ENCODE results near the gene CAPN11.
"Not testable (repeated sequence)": the region's sequence is repeated elsewhere in the genome, so short reads cannot be mapped to it uniquely, and the experiment has no call there.

The CAPN11 gene

DNA sequence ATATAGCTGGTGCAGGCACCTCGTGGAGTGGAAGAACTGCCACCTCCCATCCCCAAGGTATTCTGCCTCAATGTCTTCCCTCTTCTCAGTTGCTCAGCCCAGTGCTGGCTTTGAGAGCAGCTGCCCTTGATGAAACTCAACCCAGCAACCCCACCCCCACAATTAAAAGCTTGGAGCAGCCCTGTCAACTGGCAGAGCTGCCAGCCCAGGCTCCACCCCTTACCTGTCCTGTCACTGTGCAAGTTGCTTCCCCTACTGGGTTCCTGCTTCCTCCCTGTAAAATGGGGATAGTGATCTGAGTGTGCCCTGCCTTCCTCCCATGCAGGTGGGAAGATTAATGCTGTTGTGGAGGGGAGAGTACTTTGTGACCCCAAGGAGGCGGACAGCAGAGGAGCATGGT lies 26.7 kb upstream of the CAPN11 start:
- DNase-seq (ENCODE audit: low spot score) = peak; percentile 48

- DNase-seq (ENCODE audit: low spot score) = no peak
Measured at GRCh38 chr6:44132476-44132875, 26.1 kb upstream of the CAPN11 start.

DNA sequence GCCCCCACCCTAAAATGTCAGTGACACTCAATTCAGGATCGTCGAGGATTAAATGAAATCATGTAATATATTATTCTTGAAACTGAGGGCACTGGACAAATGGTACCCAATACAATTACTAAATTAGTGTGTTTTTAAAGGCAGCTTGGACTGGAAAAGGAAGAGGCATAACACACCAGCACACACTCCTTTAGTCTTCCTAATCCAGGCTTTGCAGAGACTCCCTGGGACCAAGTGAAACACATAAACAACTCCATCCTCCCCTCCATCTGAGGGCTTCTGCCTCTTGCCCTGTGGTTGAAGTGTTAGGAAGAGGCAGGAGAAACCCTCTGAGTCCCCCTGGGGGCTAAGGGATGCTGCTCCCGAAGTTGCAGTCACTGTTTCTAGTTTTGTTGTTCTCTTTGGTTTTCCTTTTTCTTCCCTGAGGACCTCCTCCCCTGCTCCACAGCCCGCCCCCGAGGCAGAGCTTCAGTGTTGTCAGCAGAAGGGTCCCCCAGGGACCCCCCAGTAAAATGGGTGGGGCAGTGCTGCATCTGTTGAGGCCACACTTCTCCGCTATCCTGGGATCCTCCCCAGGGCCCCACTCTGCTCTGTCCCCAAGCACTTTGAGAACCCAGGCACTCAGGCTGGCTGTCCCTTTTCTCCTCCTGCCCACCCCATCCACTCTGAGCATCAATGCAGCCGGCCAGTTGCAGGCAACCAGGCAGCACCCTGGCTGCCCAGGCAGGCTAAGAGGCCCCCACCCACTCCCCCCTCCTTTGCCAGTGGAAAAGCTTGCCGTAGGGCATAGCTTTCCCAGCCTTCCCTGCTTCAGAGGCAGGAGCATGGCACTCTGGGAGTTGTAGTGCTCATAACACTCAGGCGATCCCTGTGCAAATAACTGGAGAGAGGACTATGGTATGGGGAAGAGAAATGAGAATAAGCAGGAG lies 25.4 kb upstream of the CAPN11 start:
- peak; percentile 67 for DNase-seq (ENCODE audit: low spot score)

DNA sequence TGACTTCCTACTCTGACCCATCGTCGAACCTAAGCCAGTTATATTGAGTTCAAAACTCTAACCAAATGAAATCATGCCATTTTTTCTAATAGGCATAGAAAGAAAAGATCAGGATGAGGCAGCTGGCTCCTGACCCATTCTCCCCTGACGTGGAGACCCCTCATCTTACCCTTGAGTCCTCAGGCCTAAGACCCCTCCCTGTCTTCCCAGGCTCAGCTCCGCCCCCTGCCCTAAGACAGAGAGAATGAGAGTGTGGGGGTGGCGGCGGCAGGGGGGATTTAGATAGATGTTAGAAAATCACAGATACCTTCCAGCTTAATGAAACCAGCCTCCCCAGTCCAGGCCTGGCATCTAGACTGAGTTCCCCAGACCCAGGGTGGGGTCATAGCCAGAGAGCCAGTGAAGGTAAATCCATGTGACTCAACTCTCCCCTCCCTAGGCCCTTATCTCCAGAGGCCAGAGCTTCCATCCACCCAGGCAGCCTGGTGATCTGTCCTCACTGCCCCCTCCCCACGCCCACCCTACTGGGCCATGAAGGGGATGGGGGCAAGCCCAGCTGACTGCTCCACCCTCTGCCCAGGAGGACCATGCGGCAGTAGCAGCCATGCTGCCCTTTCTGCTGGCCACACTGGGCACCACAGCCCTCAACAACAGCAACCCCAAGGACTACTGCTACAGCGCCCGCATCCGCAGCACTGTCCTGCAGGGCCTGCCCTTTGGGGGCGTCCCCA lies 24.5 kb upstream of the CAPN11 start:
- DNase-seq (ENCODE audit: low spot score) = no peak

DNA sequence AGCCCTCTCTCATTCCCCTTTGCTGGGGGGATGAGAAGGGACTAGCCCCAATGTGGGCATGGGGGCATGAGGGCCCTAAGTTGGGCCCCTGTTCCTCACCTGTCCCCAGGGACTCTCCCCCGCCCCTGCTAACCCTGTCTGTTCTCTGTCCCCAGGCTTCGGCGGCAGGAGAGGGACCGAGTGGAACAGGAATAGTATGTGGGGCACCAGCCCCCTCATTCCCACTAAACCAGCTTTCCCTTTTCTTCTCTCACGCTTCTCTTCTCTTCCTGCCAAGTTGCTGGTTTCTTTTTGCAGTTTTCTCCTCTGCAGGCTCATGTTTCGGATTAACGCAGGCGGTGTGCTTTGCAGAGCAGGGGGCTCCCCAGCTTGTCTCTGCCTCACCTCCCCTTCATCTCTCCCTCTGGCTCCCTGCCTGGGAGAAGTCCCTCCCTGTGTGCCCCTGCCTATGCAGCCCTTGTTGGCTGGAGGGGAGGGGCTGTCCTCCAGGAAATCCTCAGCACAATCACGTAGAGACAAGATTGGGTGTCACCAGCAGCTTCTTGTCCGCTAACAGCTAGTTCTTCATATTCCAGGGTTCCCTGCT lies 23.4 kb upstream of the CAPN11 start:
- DNase-seq (ENCODE audit: low spot score) = no peak

- no peak for DNase-seq (ENCODE audit: low spot score)
Measured at GRCh38 chr6:44135875-44136274, 22.7 kb upstream of the CAPN11 start.

DNA sequence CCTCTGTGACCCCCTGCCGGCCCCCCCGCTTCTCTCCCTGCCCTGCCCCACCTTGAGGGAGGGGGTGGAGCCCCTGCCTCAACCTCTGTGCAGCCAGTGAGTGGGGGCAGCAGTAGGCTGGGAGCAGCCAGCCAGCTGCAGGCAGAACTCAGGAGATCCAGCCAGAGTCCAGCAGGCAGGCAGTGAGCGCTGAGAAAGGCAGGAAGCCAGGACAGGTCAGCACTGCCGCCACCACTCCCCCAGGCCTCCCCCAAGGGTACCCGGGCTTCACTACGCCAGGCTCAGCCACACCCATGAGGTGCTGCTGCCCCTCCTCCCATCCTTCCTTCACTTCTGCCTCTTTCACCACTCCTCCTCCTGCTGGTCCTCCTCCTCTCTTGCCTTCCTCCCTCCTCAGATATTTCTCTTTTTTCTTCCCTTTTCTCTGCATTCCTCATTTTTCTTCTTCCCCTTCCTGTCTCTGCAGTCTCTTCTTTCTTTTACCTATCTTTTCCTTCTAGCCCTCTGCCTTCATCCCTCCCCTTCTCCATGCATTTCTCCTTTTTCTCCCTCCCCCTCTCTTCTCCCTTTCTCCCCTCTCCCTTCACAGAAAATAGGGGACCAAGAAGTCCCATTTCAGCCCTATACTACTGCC lies 19.8 kb upstream of the CAPN11 start:
- peak; percentile 45 for DNase-seq (ENCODE audit: low spot score)

- DNase-seq (ENCODE audit: low spot score) = no peak
Measured at GRCh38 chr6:44139351-44139743, 19.3 kb upstream of the CAPN11 start.

GRCh38 chr6:44142835-44143234 lies 15.8 kb upstream of the CAPN11 start:
- no peak for DNase-seq (ENCODE audit: low spot score)

DNA sequence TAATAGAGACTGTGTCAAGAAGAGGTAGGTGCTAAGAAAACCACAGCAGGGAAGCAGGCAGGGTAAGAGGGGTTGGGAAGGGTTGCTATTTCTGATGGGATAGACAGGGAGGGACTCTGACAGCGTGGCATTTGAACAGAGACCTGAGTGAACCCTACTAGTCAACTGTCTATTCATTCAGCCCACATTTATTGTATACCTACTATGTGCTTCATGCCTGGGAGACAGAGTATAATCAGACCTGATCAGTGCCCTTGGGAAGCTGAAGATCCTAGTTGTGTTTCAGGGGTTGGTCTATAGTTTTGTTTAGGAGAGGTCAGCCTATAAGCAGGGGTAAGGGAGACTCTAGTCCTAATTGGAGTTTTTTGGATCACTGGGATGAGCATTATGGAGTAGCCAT lies 14.9 kb upstream of the CAPN11 start:
- no peak for DNase-seq (ENCODE audit: low spot score)

GRCh38 chr6:44144536-44144935 lies 14.1 kb upstream of the CAPN11 start:
- not testable (repeated sequence) for DNase-seq (ENCODE audit: low spot score)

- DNase-seq (ENCODE audit: low spot score) = no peak
Measured at GRCh38 chr6:44145839-44146238, 12.8 kb upstream of the CAPN11 start.

GRCh38 chr6:44146685-44147084 lies 11.9 kb upstream of the CAPN11 start:
- DNase-seq (ENCODE audit: low spot score) = no peak

GRCh38 chr6:44147256-44147655 lies 11.4 kb upstream of the CAPN11 start:
- DNase-seq (ENCODE audit: low spot score) = no peak

DNA sequence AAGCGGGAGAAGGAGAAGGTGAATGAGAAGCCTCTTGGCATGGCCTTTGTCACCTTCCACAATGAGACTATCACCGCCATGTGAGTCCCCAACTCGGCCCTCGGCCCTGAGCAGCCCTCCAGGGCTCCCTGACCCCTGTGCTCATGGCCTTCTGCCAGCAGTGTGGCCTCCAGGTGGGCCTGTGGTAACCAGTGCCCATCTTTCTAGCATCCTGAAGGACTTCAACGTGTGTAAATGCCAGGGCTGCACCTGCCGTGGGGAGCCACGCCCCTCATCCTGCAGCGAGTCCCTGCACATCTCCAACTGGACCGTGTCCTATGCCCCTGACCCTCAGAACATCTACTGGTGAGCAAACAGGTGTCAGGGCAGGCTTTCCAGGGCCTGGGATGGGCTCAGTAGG lies 10.3 kb upstream of the CAPN11 start:
- no peak for DNase-seq (ENCODE audit: low spot score)

DNA sequence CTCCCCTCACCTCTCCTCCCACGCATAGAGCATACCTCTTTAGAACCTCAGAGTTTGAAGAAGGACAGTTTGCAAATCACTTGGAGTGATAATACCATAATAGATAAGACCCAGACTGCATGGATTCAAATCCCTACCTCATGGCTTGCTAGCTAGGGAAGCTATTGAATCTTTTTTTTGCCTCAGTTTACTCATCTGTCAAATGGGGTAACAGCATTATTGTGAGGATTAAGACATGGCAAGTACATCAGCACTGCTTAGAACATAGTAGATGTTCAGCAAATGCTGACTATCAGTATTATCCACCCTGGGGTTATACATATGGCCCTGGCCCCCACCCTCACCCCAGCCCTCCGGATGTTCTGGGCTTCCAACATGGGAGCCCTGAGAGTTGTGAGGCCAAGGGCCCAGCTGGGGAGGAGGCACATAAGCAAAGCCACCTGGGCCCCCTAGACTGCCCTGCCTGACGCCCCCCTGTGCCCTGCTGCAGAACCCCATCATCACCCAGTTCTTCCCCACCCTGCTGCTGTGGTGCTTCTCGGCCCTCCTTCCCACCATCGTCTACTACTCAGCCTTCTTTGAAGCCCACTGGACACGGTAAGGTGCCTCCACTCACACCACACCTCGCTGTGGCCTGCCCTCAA lies 9.1 kb upstream of the CAPN11 start:
- DNase-seq (ENCODE audit: low spot score) = no peak

- DNase-seq (ENCODE audit: low spot score) = no peak
Measured at GRCh38 chr6:44150317-44150917, 8.2 kb upstream of the CAPN11 start.

GRCh38 chr6:44151348-44152108 lies 7.1 kb upstream of the CAPN11 start:
- peak; percentile 98 for DNase-seq (ENCODE audit: low spot score)

GRCh38 chr6:44152109-44152461 lies 6.5 kb upstream of the CAPN11 start:
- DNase-seq (ENCODE audit: low spot score) = no peak

GRCh38 chr6:44152533-44152932 lies 6.1 kb upstream of the CAPN11 start:
- DNase-seq (ENCODE audit: low spot score) = no peak

DNA sequence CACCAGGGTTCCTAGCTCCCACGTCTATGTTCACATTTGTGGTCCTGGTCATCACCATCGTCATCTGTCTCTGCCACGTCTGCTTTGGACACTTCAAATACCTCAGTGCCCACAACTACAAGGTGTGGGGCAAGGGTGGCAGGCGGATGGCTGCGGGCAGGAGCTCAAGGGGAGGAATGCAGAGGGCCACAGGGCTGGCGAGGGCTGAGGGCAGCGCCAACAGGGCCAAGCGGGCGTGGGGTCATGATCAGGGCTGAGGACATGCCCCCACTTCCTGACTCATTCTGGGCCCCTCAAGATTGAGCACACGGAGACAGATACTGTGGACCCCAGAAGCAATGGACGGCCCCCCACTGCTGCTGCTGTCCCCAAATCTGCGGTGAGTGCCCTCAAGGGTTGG lies 4.6 kb upstream of the CAPN11 start:
- DNase-seq (ENCODE audit: low spot score) = no peak

Measured in iPS-NIHi11 (cell line).